HepG2 (cell line): ENCODE data around the gene INO80E.

Source experiments
- DNMT1 ChIP-seq: sonication (generic); formaldehyde crosslinking; IDR thresholded peaks from 2 replicates; pipeline ENCODE4 v1.5.1; 2020; ENCODE audit warnings: mild to moderate bottlenecking, missing genetic modification reagents
- ZBTB39 ChIP-seq: sonication (generic); formaldehyde crosslinking; IDR thresholded peaks from 2 replicates; pipeline ENCODE4 v1.5.0; 2020; ENCODE audit warnings: missing genetic modification reagents
- ZNF274 ChIP-seq: sonication (generic); formaldehyde crosslinking; IDR thresholded peaks from 2 replicates; pipeline ENCODE4 v1.5.1; 2020; ENCODE audit warnings: mild to moderate bottlenecking, missing genetic modification reagents
- TF ChIP-seq, protein P1 (sequence below): sonication (generic); formaldehyde crosslinking; IDR thresholded peaks from 2 replicates; pipeline ENCODE4 v1.5.0; 2020; ENCODE audit warnings: mild to moderate bottlenecking, missing genetic modification reagents, moderate library complexity
- TF ChIP-seq, protein P2 (sequence below): sonication (generic); formaldehyde crosslinking; conservative IDR thresholded peaks from 2 replicates; pipeline ENCODE4 v1.4.0; 2020; ENCODE audit warnings: missing genetic modification reagents

DNA sequence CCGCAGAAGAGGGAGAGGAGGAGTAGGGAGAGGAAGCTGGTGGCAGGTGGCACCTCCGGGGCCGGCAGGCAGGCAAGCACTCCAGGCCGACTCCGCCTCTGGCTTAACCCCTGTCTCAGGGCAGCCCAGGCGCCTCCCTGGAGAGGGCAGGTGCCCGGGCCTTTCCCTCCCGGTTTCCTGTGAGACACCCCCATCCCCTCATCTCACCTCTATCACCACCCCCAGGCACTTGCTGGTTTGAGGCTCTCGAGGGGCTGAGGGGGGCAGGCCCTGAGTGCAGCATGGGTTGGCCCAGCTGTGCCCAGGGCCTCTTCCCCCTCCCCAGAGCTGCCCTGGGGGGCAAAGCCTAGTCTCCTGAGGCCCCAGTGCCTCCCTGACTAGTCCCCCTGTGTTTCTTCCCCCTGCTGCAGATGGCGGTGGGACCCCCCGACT, 8.8 kb downstream of the INO80E start:
- no peak for TF ChIP-seq DNMT1 (CRISPR knock-in tag)
- TF ChIP-seq, protein P1, sequence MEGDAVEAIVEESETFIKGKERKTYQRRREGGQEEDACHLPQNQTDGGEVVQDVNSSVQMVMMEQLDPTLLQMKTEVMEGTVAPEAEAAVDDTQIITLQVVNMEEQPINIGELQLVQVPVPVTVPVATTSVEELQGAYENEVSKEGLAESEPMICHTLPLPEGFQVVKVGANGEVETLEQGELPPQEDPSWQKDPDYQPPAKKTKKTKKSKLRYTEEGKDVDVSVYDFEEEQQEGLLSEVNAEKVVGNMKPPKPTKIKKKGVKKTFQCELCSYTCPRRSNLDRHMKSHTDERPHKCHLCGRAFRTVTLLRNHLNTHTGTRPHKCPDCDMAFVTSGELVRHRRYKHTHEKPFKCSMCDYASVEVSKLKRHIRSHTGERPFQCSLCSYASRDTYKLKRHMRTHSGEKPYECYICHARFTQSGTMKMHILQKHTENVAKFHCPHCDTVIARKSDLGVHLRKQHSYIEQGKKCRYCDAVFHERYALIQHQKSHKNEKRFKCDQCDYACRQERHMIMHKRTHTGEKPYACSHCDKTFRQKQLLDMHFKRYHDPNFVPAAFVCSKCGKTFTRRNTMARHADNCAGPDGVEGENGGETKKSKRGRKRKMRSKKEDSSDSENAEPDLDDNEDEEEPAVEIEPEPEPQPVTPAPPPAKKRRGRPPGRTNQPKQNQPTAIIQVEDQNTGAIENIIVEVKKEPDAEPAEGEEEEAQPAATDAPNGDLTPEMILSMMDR = no peak
- TF ChIP-seq, protein P2, sequence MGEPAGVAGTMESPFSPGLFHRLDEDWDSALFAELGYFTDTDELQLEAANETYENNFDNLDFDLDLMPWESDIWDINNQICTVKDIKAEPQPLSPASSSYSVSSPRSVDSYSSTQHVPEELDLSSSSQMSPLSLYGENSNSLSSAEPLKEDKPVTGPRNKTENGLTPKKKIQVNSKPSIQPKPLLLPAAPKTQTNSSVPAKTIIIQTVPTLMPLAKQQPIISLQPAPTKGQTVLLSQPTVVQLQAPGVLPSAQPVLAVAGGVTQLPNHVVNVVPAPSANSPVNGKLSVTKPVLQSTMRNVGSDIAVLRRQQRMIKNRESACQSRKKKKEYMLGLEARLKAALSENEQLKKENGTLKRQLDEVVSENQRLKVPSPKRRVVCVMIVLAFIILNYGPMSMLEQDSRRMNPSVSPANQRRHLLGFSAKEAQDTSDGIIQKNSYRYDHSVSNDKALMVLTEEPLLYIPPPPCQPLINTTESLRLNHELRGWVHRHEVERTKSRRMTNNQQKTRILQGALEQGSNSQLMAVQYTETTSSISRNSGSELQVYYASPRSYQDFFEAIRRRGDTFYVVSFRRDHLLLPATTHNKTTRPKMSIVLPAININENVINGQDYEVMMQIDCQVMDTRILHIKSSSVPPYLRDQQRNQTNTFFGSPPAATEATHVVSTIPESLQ (CRISPR knock-in tag) = no peak
- TF ChIP-seq ZNF274 (CRISPR knock-in tag) = no peak
- TF ChIP-seq ZBTB39 (CRISPR knock-in tag) = no peak
